ENCODE results near the gene FARS2. TPM values are rescaled to one million over a fixed set of nuclear protein-coding genes. Genes with fewer than 3 reads are reported as not detected.

Gene FARS2
- total and polyA plus RNA-seq, 2 donors (not counting 3 experiments of a cell fraction or from before 2014, with no cell fraction given): 20.2 to 20.5 TPM

DNA sequence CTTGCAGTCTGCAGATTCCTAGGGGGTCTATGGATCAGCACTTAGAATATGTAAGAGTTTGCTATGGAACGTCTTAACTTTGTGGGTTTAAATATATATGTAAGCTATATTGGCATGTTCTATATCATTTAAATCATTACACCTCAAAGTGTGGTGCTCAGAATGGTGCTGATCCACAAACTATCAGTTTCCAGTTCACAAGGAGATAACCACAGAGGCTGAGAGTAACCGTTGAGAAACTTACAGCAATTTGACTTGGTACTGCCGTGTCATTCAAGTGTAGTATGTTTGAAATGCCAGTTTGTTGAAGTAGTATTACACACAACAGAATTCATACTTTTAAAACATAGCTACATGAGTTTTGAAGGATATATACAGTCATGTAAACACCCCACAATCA lies 279.7 kb downstream of the FARS2 start:
- H3K79me2 ChIP-seq (ENCODE audit: control insufficient read depth, insufficient read depth, low read length): no peaks in the 10 kb centered on the region
- no peaks in the 10 kb centered on the region for H3K9me1 ChIP-seq (replicated peaks; ENCODE audit: control insufficient read depth, extremely low read depth, insufficient read depth, low read length)
- no peak overlapping the region for H2AFZ ChIP-seq (ENCODE audit: low read depth, low read length)
- POLR2A ChIA-PET: no interaction called here
- H4K20me1 ChIP-seq (replicated peaks; ENCODE audit: control insufficient read depth, extremely low read depth, insufficient read depth, low read length): no peaks in the 10 kb centered on the region
- intact Hi-C loops (cut with micrococcal nuclease) (no loop called here), dilution Hi-C loops (cut with MboI; ENCODE audit: extremely low pct_ligation_motif_present, low sequenced_read_pairs) (no loop called here)
- no peak for FAIRE-seq
- no peak overlapping the region for H3K4me3 ChIP-seq (replicated peaks in 1 of 3; ENCODE audit: insufficient read depth in 1 of 3, low read depth in 1 of 3, low read length in 3 of 3)
- H3K27me3 ChIP-seq (ENCODE audit: control insufficient read depth in 2 of 2, insufficient read depth in 2 of 2, low read length in 2 of 2): no peaks in the 10 kb centered on the region
- no peak overlapping the region for H3K4me2 ChIP-seq (ENCODE audit: insufficient read depth, low read length)
- H3K36me3 ChIP-seq (ENCODE audit: control insufficient read depth in 2 of 2, extremely low read depth in 1 of 2, insufficient read depth in 2 of 2, low read length in 2 of 2): no peaks in the 10 kb centered on the region
- no peak overlapping the region for H3K27ac ChIP-seq (ENCODE audit: insufficient read depth, low read depth, low read length)
- TF ChIP-seq JUN (IDR thresholded peaks at IDR 0.05; ENCODE audit: borderline replicate concordance, insufficient read depth, insufficient read length, low read depth) (no peak), FOS (IDR thresholded peaks at IDR 0.05; ENCODE audit: borderline replicate concordance, insufficient read depth, low read length) (no peak), EZH2 (IDR thresholded peaks at IDR 0.05; ENCODE audit: borderline replicate concordance, low read depth, low read length, severe bottlenecking) (no peak), GATA2 (IDR thresholded peaks at IDR 0.05; ENCODE audit: insufficient read depth, insufficient read length, low read depth, low read length) (no peak), MYC (IDR thresholded peaks at IDR 0.05; ENCODE audit: low read depth, low read length) (no peak), POLR2AphosphoS5 (IDR thresholded peaks at IDR 0.05; ENCODE audit: insufficient read depth, low read depth, low read length) (no peak), POLR2A (IDR thresholded peaks at IDR 0.05; ENCODE audit: low read depth, low read length) (no peak)
- TF ChIP-seq, protein P1, sequence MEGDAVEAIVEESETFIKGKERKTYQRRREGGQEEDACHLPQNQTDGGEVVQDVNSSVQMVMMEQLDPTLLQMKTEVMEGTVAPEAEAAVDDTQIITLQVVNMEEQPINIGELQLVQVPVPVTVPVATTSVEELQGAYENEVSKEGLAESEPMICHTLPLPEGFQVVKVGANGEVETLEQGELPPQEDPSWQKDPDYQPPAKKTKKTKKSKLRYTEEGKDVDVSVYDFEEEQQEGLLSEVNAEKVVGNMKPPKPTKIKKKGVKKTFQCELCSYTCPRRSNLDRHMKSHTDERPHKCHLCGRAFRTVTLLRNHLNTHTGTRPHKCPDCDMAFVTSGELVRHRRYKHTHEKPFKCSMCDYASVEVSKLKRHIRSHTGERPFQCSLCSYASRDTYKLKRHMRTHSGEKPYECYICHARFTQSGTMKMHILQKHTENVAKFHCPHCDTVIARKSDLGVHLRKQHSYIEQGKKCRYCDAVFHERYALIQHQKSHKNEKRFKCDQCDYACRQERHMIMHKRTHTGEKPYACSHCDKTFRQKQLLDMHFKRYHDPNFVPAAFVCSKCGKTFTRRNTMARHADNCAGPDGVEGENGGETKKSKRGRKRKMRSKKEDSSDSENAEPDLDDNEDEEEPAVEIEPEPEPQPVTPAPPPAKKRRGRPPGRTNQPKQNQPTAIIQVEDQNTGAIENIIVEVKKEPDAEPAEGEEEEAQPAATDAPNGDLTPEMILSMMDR (IDR thresholded peaks at IDR 0.05; ENCODE audit: extremely low read depth in 1 of 2, insufficient read depth in 1 of 2, low read depth in 1 of 2, low read length in 2 of 2): no peak
- TF ChIP-seq, protein P2, sequence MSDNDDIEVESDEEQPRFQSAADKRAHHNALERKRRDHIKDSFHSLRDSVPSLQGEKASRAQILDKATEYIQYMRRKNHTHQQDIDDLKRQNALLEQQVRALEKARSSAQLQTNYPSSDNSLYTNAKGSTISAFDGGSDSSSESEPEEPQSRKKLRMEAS (IDR thresholded peaks at IDR 0.05; ENCODE audit: insufficient read depth, insufficient read length): no peak
- CTCF ChIA-PET: no interaction called here
- DNase-seq (ENCODE audit: low read depth, low spot score): no peak
- H3K9me3 ChIP-seq (replicated peaks; ENCODE audit: control insufficient read depth, insufficient read depth, low read length): no peaks in the 10 kb centered on the region
- no peaks in the 10 kb centered on the region for H3K4me1 ChIP-seq (ENCODE audit: control insufficient read depth, extremely low read depth, insufficient read depth, low read length)
- no TSS peak for BruUV-seq (replicated peaks)
- H3K9ac ChIP-seq (replicated peaks; ENCODE audit: extremely low read depth, insufficient read depth, low read length): no peak overlapping the region
